ENCODE results near the gene MRPL33.

MRPL33 gene

GRCh38 chr2:27822049-27822448 lies 50.5 kb downstream of the MRPL33 start:
- TF ChIP-seq CTCF (IDR thresholded peaks at IDR 0.05; ENCODE audit: low read length, missing control alignments): no peak
- no peak overlapping the region for H3K4me3 ChIP-seq (replicated peaks; ENCODE audit: low read depth, low read length)
- no peak for DNase-seq (ENCODE audit: low read depth)

- H3K4me3 ChIP-seq (replicated peaks; ENCODE audit: low read depth, low read length): no peak overlapping the region
- no peak for TF ChIP-seq CTCF (IDR thresholded peaks at IDR 0.05; ENCODE audit: low read length, missing control alignments)
- no peak for DNase-seq (ENCODE audit: low read depth)
Measured at GRCh38 chr2:27823135-27823534, 51.6 kb downstream of the MRPL33 start.

- no peak for DNase-seq (ENCODE audit: low read depth)
Measured at GRCh38 chr2:27823569-27823968, 52.0 kb downstream of the MRPL33 start.

GRCh38 chr2:27824401-27824800 lies 52.9 kb downstream of the MRPL33 start:
- no peak for TF ChIP-seq CTCF (IDR thresholded peaks at IDR 0.05; ENCODE audit: low read length, missing control alignments)
- no peak overlapping the region for H3K4me3 ChIP-seq (replicated peaks; ENCODE audit: low read depth, low read length)
- no peak for DNase-seq (ENCODE audit: low read depth)

More at GRCh38 chr2:27823569-27823968, 52.0 kb downstream of the MRPL33 start:
- H3K4me3 ChIP-seq (replicated peaks; ENCODE audit: low read depth, low read length): no peak overlapping the region
- no peak for TF ChIP-seq CTCF (IDR thresholded peaks at IDR 0.05; ENCODE audit: low read length, missing control alignments)

- no peak overlapping the region for H3K4me3 ChIP-seq (replicated peaks; ENCODE audit: low read depth, low read length)
- no peak for DNase-seq (ENCODE audit: low read depth)
- TF ChIP-seq CTCF (IDR thresholded peaks at IDR 0.05; ENCODE audit: low read length, missing control alignments): no peak
Measured at GRCh38 chr2:27828305-27828704, 56.8 kb downstream of the MRPL33 start.

Measured in fibroblast of pulmonary artery (primary cell).